Sigmoid colon (tissue), 7 donors: ENCODE measurements around the gene VASH2. TPM values are rescaled to one million over a fixed set of nuclear protein-coding genes. Genes with fewer than 3 reads are reported as not detected.

Experiments used
- DNase-seq: peaks from one replicate; pipeline ENCODE4 v3.0.0-alpha.2; 2019
- H3K27ac ChIP-seq, 4 donors: fragments of 200-600 bp; sonication (generic); one replicate each; pipeline ENCODE4 v1.5.1; 2016 to 2019; ENCODE audit warnings: mild to moderate bottlenecking in 1 of 4
- H3K27me3 ChIP-seq, 3 donors: fragments of 200-600 bp; sonication (generic); one replicate each; pipeline ENCODE4 v1.5.1; 2019; ENCODE audit warnings: mild to moderate bottlenecking in 1 of 3
- H3K36me3 ChIP-seq, 4 donors: fragments of 200-600 bp; sonication (generic); one replicate each; pipeline ENCODE4 v1.5.1; 2016 to 2019
- H3K4me1 ChIP-seq, 4 donors: fragments of 200-600 bp; sonication (generic); one replicate each; pipeline ENCODE4 v1.5.1; 2017 to 2019
- H3K4me3 ChIP-seq, 4 donors: fragments of 200-600 bp; sonication (generic); one replicate each; pipeline ENCODE4 v1.5.1; 2017 to 2019; ENCODE audit warnings: mild to moderate bottlenecking in 2 of 4, moderate library complexity in 1 of 4
- H3K9me3 ChIP-seq, 4 donors: fragments of 200-600 bp in 3 of 4; sonication (generic) in 3 of 4; one replicate each; pipeline versions ENCODE4 v1.5.1 to v1.6.1; 2013 to 2019
- EP300 ChIP-seq, 4 donors: sonication (generic); formaldehyde crosslinking; IDR thresholded peaks; one replicate each; pipeline ENCODE4 v1.6.1; 2017; ENCODE audit warnings: antibody characterized with exemption in 4 of 4
- POLR2A ChIP-seq, 2 donors: fragments of 450-650 bp; IDR thresholded peaks; one replicate each; pipeline ENCODE4 v1.6.1; 2016; ENCODE audit warnings: antibody characterized with exemption in 2 of 2, mild to moderate bottlenecking in 2 of 2, moderate library complexity in 2 of 2
- POLR2AphosphoS5 ChIP-seq, 4 donors: sonication (generic); formaldehyde crosslinking; IDR thresholded peaks; one replicate each; pipeline ENCODE4 v1.6.1; 2017; ENCODE audit warnings: antibody characterized with exemption in 4 of 4
- WGBS, 2 donors: extraction: QIAGEN DNeasy Blood & Tissue Kit; methylation state at CpG; one replicate each; pipeline ENCODE4 v1.1.7; 2013; 5-methylcytosine and 5-hydroxymethylcytosine counted together
- intact Hi-C: fragments of 100-400 bp; cut with DNase I; formaldehyde crosslinking; loops from one replicate; pipeline ENCODE4 v1.15.1; 2023
- polyA plus RNA-seq, 3 donors: library from polyadenylated mRNA; stranded (reverse); fragments of 200-250 nt; gene quantifications; one replicate each; pipeline ENCODE4 v1.2.3, GENCODE V29; 2013
- total RNA-seq, 4 donors: library from RNA; depleted of rRNA; stranded (reverse); fragments of >200 nt; gene quantifications; one replicate each; pipeline ENCODE4 v1.1.0, GENCODE V29; 2016
- TF ChIP-seq, protein P1 (sequence below), 4 experiments: fragments of 450-650 bp in 3 of 4; fragments of 200-600 bp in 1 of 4; IDR thresholded peaks; one replicate each; pipeline ENCODE4 v1.5.1; 2016 to 2019; ENCODE audit warnings: antibody characterized with exemption in 4 of 4, mild to moderate bottlenecking in 3 of 4, moderate library complexity in 2 of 4
- donor health status: healthy with polysubstance abuse.
- donor health status: Bipolar disorder and iron deficiency.
- donor health status: healthy.

The VASH2 gene
- total and polyA plus RNA-seq, 7 donors: under 0.01 to 2.1 (median 0.27) TPM

DNA sequence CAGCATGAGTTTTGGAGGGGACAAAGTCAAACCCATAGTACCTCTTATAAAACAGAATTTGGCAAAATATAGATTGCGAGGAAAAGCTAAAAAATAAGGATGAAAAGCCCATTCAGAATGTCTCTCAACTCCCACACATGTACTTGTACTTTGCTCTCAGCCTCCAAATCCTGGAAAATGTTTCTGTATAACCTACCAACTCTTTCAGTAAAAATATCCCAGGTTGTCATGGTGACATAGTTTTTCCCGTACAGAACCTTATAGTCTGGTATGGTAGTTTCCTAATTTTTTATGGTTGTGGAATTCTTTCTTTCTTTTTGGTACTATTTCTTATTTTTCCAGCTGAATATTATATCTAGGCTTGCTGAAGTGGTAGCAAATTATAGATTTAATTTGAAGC lies 85.2 kb downstream of the VASH2 start:
- no peak overlapping the region for H3K4me3 ChIP-seq
- no peaks in the 10 kb centered on the region for H3K9me3 ChIP-seq
- H3K27me3 ChIP-seq: peaks cover 0 to 8% (median 0%) of the 10 kb centered on the region in 3 donors
- intact Hi-C loops: no loop called here
- TF ChIP-seq, protein P1, sequence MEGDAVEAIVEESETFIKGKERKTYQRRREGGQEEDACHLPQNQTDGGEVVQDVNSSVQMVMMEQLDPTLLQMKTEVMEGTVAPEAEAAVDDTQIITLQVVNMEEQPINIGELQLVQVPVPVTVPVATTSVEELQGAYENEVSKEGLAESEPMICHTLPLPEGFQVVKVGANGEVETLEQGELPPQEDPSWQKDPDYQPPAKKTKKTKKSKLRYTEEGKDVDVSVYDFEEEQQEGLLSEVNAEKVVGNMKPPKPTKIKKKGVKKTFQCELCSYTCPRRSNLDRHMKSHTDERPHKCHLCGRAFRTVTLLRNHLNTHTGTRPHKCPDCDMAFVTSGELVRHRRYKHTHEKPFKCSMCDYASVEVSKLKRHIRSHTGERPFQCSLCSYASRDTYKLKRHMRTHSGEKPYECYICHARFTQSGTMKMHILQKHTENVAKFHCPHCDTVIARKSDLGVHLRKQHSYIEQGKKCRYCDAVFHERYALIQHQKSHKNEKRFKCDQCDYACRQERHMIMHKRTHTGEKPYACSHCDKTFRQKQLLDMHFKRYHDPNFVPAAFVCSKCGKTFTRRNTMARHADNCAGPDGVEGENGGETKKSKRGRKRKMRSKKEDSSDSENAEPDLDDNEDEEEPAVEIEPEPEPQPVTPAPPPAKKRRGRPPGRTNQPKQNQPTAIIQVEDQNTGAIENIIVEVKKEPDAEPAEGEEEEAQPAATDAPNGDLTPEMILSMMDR (IDR thresholded peaks at IDR 0.05): no peak
- TF ChIP-seq POLR2AphosphoS5 (IDR thresholded peaks at IDR 0.05) (no peak), EP300 (IDR thresholded peaks at IDR 0.05) (no peak), POLR2A (IDR thresholded peaks at IDR 0.05) (no peak)
- DNase-seq: no peak
- H3K36me3 ChIP-seq: no peaks in the 10 kb centered on the region
- no peaks in the 10 kb centered on the region for H3K4me1 ChIP-seq
- 78 to 88% methylated on average over 2 of the region's 2 CpGs for WGBS, 2 donors
- H3K27ac ChIP-seq: no peak overlapping the region

Other genes starting within 250 kb of the VASH2 start
- 10 to 100 TPM; 26.0 to 50.4 (median 30.2) TPM for gene NSL1, start 158.8 kb upstream of the VASH2 start, total RNA-seq
- gene NSL1, start 158.8 kb upstream of the VASH2 start, polyA plus RNA-seq: 10 to 100 TPM; 12.0 to 22.7 (median 22.4) TPM
- 10 to 100 TPM in 3 of 4 donors, 1 to 10 TPM in 1; 9.1 to 25.7 (median 17.8) TPM for gene TATDN3, start 158.6 kb upstream of the VASH2 start, total RNA-seq
- gene TATDN3, start 158.6 kb upstream of the VASH2 start, polyA plus RNA-seq: 10 to 100 TPM; 10.7 to 12.5 (median 12.0) TPM
- not detected for gene SPATA45, start 102.9 kb upstream of the VASH2 start, total RNA-seq
- not detected for gene SPATA45, start 102.9 kb upstream of the VASH2 start, polyA plus RNA-seq
- gene FLVCR1, start 92.3 kb upstream of the VASH2 start, total RNA-seq: 1 to 10 TPM; 2.9 to 6.9 (median 5.1) TPM
- 1 to 10 TPM in 2 of 3 donors, under 1 TPM in 1; 0.60 to 5.2 (median 2.1) TPM for gene FLVCR1, start 92.3 kb upstream of the VASH2 start, polyA plus RNA-seq
- 10 to 100 TPM; 37.9 to 57.8 (median 44.8) TPM for gene ANGEL2, start 65.3 kb downstream of the VASH2 start, total RNA-seq
- gene ANGEL2, start 65.3 kb downstream of the VASH2 start, polyA plus RNA-seq: 10 to 100 TPM; 10.8 to 13.4 (median 12.9) TPM
- gene RPS6KC1, start 100.7 kb downstream of the VASH2 start, total RNA-seq: 10 to 100 TPM; 23.1 to 37.4 (median 30.5) TPM
- gene RPS6KC1, start 100.7 kb downstream of the VASH2 start, polyA plus RNA-seq: 1 to 10 TPM; 3.9 to 4.8 (median 4.7) TPM